ENCODE measurements around the gene SLC1A3. TPM values are rescaled to one million over a fixed set of nuclear protein-coding genes. Genes with fewer than 3 reads are reported as not detected.

SLC1A3 gene
- total and polyA plus RNA-seq, 11 donors = 49.5 to 153 (median 66.1) TPM

DNA sequence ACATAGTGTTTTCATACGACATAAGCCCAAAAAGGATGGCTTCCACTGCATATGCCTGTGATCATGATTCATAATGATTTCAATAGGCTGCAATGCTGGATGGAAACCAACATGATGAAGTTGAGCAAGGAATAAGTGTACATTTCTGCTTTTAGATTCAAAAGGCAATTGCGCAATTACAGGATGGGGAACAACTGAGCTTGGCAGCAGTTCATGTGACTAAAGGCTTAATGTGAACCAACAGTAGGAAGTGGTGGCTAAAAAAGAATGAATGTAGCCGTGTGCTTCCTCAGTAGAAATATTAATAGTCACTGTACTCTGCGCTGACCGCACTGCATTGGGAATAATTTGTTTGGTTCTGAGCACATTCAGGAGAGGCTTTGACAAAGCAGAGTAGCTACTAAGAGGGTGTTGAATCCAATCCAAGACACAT lies 51.2 kb downstream of the SLC1A3 start:
- 5 to 8% (median 6%) methylated on average over 5 of the region's 5 CpGs for WGBS, 4 donors
- DNase-seq = peak in 4 of 5 donors; percentile 63 to 72 (median 68)

DNA sequence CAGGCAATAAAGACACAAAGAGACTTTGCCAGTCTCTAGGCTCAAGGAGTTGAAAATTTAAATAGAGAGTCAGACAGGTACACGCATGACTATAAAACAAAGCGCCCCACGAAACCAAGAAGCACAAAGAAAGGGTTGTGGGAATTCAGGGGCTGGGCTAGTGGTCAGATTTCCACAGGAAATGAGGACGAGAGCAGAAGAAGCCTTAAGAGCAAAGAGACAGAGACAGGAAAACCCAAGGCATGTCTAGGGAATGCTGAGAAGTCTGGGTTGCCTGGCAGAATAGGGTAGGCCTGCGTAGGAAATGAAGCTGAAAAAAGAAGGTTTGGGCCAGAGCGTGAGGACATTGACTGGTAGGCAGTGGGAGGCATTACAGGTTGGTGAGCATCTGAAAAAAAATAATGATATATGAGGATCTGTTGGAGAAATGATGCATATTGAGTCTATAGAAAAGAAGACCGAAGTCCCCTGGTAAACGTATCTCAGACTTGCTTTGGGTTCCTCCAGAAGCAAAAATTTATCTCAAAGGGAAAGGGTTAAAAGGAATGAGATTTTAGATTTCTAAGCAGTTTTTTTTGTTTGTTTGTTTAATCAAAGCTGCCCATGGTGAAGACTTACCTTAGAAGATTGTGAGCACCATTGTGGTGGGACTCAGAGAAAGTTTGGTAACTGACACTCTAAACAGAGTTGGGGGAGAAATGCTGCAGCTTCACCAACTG lies 51.8 kb downstream of the SLC1A3 start:
- Histone ChIP-seq H3K4me1 (peaks cover 0 to 62% (median 34%) of the 10 kb centered on the region in 12 donors), H3K27me3 (no peaks in the 10 kb centered on the region), H3K36me3 (no peaks in the 10 kb centered on the region), H3K4me3 (no peak overlapping the region), H3K27ac (peak overlapping the region; percentile 56 to 82 (median 74)), H3K9me3 (no peaks in the 10 kb centered on the region)
- WGBS, 4 donors = 69 to 84% (median 79%) methylated on average over 8 of the region's 8 CpGs
- peak in 1 of 4 donors; percentile 2 for ATAC-seq
- DNase-seq = no peak
- intact Hi-C loops (cut with DNase I) = loop anchor here in 1 of 10 donors (5.0 kb wide), 1 partner anchor 51 kb away; the partner anchor contains the start of gene SLC1A3
- no peak for TF ChIP-seq CTCF (IDR thresholded peaks at IDR 0.05)
- TF ChIP-seq POLR2A (IDR thresholded peaks at IDR 0.05) = no peak

More for the DNA sequence above, 51.2 kb downstream of the SLC1A3 start:
- Histone ChIP-seq H3K36me3 (peaks cover 0 to 5% (median 0%) of the 10 kb centered on the region in 9 donors), H3K27ac (peak overlapping the region; percentile 56 to 82 (median 74)), H3K27me3 (no peaks in the 10 kb centered on the region), H3K9me3 (no peaks in the 10 kb centered on the region), H3K4me3 (no peak overlapping the region), H3K4me1 (peaks cover 0 to 68% (median 38%) of the 10 kb centered on the region in 12 donors)
- intact Hi-C loops (cut with DNase I) = loop anchor here in 1 of 10 donors (5.0 kb wide), 1 partner anchor 50 kb away; the partner anchor contains the start of gene SLC1A3
- TF ChIP-seq CTCF (IDR thresholded peaks at IDR 0.05) = no peak
- no peak for TF ChIP-seq POLR2A (IDR thresholded peaks at IDR 0.05)
- ATAC-seq = peak; percentile 86 to 96 (median 92)

DNA sequence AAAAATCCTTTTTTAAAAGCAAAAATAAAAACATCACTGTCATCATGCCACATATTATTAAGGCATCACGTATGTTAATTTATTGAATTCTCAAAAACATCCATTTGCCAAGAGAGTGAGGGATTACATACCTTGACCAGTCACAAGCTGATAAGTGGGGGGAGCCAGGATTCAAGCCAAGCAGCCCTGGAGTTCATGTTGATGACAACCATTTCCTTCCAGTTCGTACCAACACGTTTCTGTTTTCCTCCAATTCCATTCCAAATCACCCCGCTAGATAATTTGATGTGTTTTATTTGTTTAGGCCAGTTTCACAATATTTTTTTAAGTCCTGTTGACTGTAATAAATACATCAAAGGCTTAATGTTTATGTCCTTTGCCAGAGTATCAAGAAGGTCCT lies 53.0 kb downstream of the SLC1A3 start:
- Histone ChIP-seq H3K9me3 (no peaks in the 10 kb centered on the region), H3K36me3 (no peaks in the 10 kb centered on the region), H3K27me3 (no peaks in the 10 kb centered on the region), H3K4me3 (no peak overlapping the region), H3K27ac (peak overlapping the region in 5 of 12 donors; percentile 11 to 77 (median 75)), H3K4me1 (peaks cover 0 to 54% (median 29%) of the 10 kb centered on the region in 12 donors)
- no peak for TF ChIP-seq POLR2A (IDR thresholded peaks at IDR 0.05)
- TF ChIP-seq CTCF (IDR thresholded peaks at IDR 0.05) = no peak
- DNase-seq (no peak), ATAC-seq (no peak)
- WGBS, 4 donors = 35 to 48% (median 43%) methylated on average over 4 of the region's 4 CpGs
- intact Hi-C loops (cut with DNase I) = loop anchor here in 1 of 10 donors (5.0 kb wide), 1 partner anchor 52 kb away; the partner anchor contains the start of gene SLC1A3

GRCh38 chr5:36660397-36661049 lies 54.1 kb downstream of the SLC1A3 start:
- TF ChIP-seq CTCF (IDR thresholded peaks at IDR 0.05) (no peak), POLR2A (IDR thresholded peaks at IDR 0.05) (no peak)
- DNase-seq (no peak), ATAC-seq (no peak)
- Histone ChIP-seq H3K27ac (peak overlapping the region in 1 of 12 donors; percentile 77), H3K9me3 (no peaks in the 10 kb centered on the region), H3K4me3 (no peak overlapping the region), H3K27me3 (no peaks in the 10 kb centered on the region), H3K36me3 (no peaks in the 10 kb centered on the region), H3K4me1 (peaks cover 0 to 53% (median 27%) of the 10 kb centered on the region in 12 donors)
- WGBS, 4 donors = 73 to 77% (median 74%) methylated on average over 5 of the region's 5 CpGs
- intact Hi-C loops (cut with DNase I) = no loop called here

Measured in heart left ventricle (tissue), 16 donors.